IMR-90 (cell line): ENCODE measurements around the gene SLC27A4. TPM values are rescaled to one million over a fixed set of nuclear protein-coding genes. Genes with fewer than 3 reads are reported as not detected.

ENCODE experiments used
- ATAC-seq: fragments of 200-7000 bp; cut with Tn5 transposase; 2 replicates; pipeline ENCODE4 v1.9.1; 2020; ENCODE audit warnings: low read depth, mild to moderate bottlenecking, moderate library complexity
- BruUV-seq: library from RNA; stranded (reverse); fragments of 400-500 nt; replicated peaks from 2 replicates; lab custom pipeline; 2021; lab: Mats Ljungman, UMichigan
- CTCF ChIA-PET: fragments of 300-600 bp; formaldehyde crosslinking; extraction: SDS; loops from one replicate; lab custom pipeline; 2021; ENCODE audit warnings: antibody characterized with exemption; lab: Yijun Ruan, JAX
- POLR2A ChIA-PET: fragments of 300-600 bp; sonication (Branson Sonifier 250); formaldehyde crosslinking; loops from one replicate; lab custom pipeline; 2022; ENCODE audit warnings: antibody characterized with exemption; ENCODE audit not compliant: unreplicated experiment; lab: Charles Lee
- DNase-seq: peaks from one replicate; pipeline ENCODE4 v3.0.0; 2013
- H2AFZ ChIP-seq: replicated peaks from 2 replicates; pipeline ENCODE3; 2013; ENCODE audit warnings: low read length, mild to moderate bottlenecking; ENCODE audit not compliant: poor library complexity
- H2AK5ac ChIP-seq: 2 replicates; pipeline ENCODE4 v1.6.1; 2013; ENCODE audit warnings: low read depth, low read length, inconsistent platforms
- H2AK9ac ChIP-seq: replicated peaks from 2 replicates; pipeline ENCODE3; 2013; ENCODE audit warnings: mild to moderate bottlenecking, low read depth, low read length, moderate library complexity; ENCODE audit not compliant: poor library complexity
- H2BK120ac ChIP-seq: 2 replicates; pipeline ENCODE4 v1.6.1; 2013; ENCODE audit warnings: low read depth, low read length, inconsistent platforms
- H2BK15ac ChIP-seq: 3 replicates; pipeline ENCODE4 v1.6.1; 2013; ENCODE audit warnings: low read depth, low read length, inconsistent platforms
- H2BK20ac ChIP-seq: 2 replicates; pipeline ENCODE4 v1.6.1; 2013; ENCODE audit warnings: low read depth, mild to moderate bottlenecking, inconsistent platforms, low read length, moderate library complexity
- H2BK5ac ChIP-seq: 2 replicates; pipeline ENCODE4 v1.6.1; 2013; ENCODE audit warnings: mild to moderate bottlenecking, low read depth, low read length, inconsistent platforms; ENCODE audit not compliant: poor library complexity, severe bottlenecking
- H3K14ac ChIP-seq: replicated peaks from 2 replicates; pipeline ENCODE4 v1.6.1; 2013; ENCODE audit warnings: low read depth, low read length, inconsistent platforms
- H3K18ac ChIP-seq: 2 replicates; pipeline ENCODE4 v1.6.1; 2013; ENCODE audit warnings: low read depth, low read length, control low read depth
- H3K23ac ChIP-seq: 2 replicates; pipeline ENCODE4 v1.6.1; 2013; ENCODE audit warnings: low read depth, low read length, inconsistent platforms
- H3K27ac ChIP-seq: 2 replicates; pipeline ENCODE4 v1.5.1; 2013; ENCODE audit warnings: mild to moderate bottlenecking, control low read depth, low read length; ENCODE audit not compliant: insufficient read depth
- H3K27me3 ChIP-seq: 2 replicates; pipeline ENCODE4 v1.6.1; 2013; ENCODE audit warnings: low read length; ENCODE audit not compliant: control insufficient read depth, insufficient read depth
- H3K36me3 ChIP-seq: 2 replicates; pipeline ENCODE4 v1.6.1; 2013; ENCODE audit warnings: low read length, mixed read lengths; ENCODE audit not compliant: control insufficient read depth, insufficient read depth
- H3K4ac ChIP-seq: 2 replicates; pipeline ENCODE4 v1.6.1; 2013; ENCODE audit warnings: low read depth, low read length, inconsistent platforms
- H3K4me1 ChIP-seq: 2 replicates; pipeline ENCODE4 v1.6.1; 2013; ENCODE audit warnings: low read length, mixed read lengths; ENCODE audit not compliant: control insufficient read depth, insufficient read depth
- H3K4me2 ChIP-seq: 2 replicates; pipeline ENCODE4 v1.6.1; 2013; ENCODE audit warnings: low read depth, mild to moderate bottlenecking, control low read depth, low read length, moderate library complexity
- H3K4me3 ChIP-seq: 2 replicates; pipeline ENCODE4 v1.5.1; 2013; ENCODE audit warnings: low read depth, mild to moderate bottlenecking, control low read depth, low read length, moderate library complexity; ENCODE audit not compliant: insufficient read depth
- H3K56ac ChIP-seq: 2 replicates; pipeline ENCODE4 v1.6.1; 2013; ENCODE audit warnings: low read length, inconsistent platforms; ENCODE audit not compliant: insufficient read depth; ENCODE audit errors: extremely low read depth
- H3K79me1 ChIP-seq, 2 experiments: 2 replicates each; pipeline ENCODE4 v1.6.1; 2013; ENCODE audit warnings: low read length in 2 of 2, inconsistent platforms in 1 of 2, low read depth in 1 of 2
- H3K9ac ChIP-seq: 2 replicates; pipeline ENCODE4 v1.6.1; 2013; ENCODE audit warnings: low read depth, low read length, control low read depth
- H3K9me1 ChIP-seq: 2 replicates; pipeline ENCODE4 v1.6.1; 2013; ENCODE audit warnings: low read length, inconsistent platforms; ENCODE audit not compliant: insufficient read depth
- H3K9me3 ChIP-seq: 2 replicates; pipeline ENCODE4 v1.6.1; 2013; ENCODE audit warnings: low read length; ENCODE audit not compliant: control insufficient read depth, insufficient read depth
- H4K20me1 ChIP-seq: 2 replicates; pipeline ENCODE4 v1.6.1; 2013; ENCODE audit warnings: low read length, inconsistent platforms; ENCODE audit not compliant: insufficient read depth
- H4K5ac ChIP-seq: 2 replicates; pipeline ENCODE4 v1.6.1; 2013; ENCODE audit warnings: mild to moderate bottlenecking, low read depth, low read length, control low read depth
- H4K8ac ChIP-seq, 2 experiments: 2 replicates each; pipeline ENCODE4 v1.6.1; 2013; ENCODE audit warnings: low read depth in 2 of 2, low read length in 2 of 2, control low read depth in 1 of 2, inconsistent platforms in 1 of 2
- H4K91ac ChIP-seq: 2 replicates; pipeline ENCODE4 v1.6.1; 2013; ENCODE audit warnings: low read depth, low read length, inconsistent platforms; ENCODE audit not compliant: insufficient read depth
- BHLHE40 ChIP-seq: fragments of 150-350 bp; IDR thresholded peaks from 2 replicates; pipeline ENCODE4 v1.6.1; 2016; ENCODE audit warnings: mild to moderate bottlenecking, low read depth, low read length
- CEBPB ChIP-seq: IDR thresholded peaks from 2 replicates; pipeline ENCODE4 v1.6.1; 2012; ENCODE audit warnings: low read depth, low read length, improper control_type of control experiment
- CHD1 ChIP-seq: IDR thresholded peaks from 2 replicates; pipeline ENCODE4 v1.6.1; 2012; ENCODE audit warnings: low read depth, low read length, improper control_type of control experiment
- CTCF ChIP-seq: conservative IDR thresholded peaks from 2 replicates; pipeline ENCODE4 v1.5.1; 2012; ENCODE audit warnings: mild to moderate bottlenecking, low read depth, low read length, improper control_type of control experiment
- ELK1 ChIP-seq: fragments of 150-350 bp; IDR thresholded peaks from 2 replicates; pipeline ENCODE4 v1.6.1; 2016; ENCODE audit warnings: low read depth, mild to moderate bottlenecking, low read length, moderate library complexity, borderline replicate concordance
- FOS ChIP-seq: fragments of 150-350 bp; IDR thresholded peaks from 2 replicates; pipeline ENCODE4 v1.6.1; 2016; ENCODE audit warnings: low read depth, low read length
- MAFK ChIP-seq: IDR thresholded peaks from 2 replicates; pipeline ENCODE4 v1.6.1; 2012; ENCODE audit warnings: low read depth, low read length, improper control_type of control experiment
- MAZ ChIP-seq: IDR thresholded peaks from 2 replicates; pipeline ENCODE4 v1.6.1; 2012; ENCODE audit warnings: low read depth, mild to moderate bottlenecking, low read length, improper control_type of control experiment, moderate library complexity, borderline replicate concordance
- MXI1 ChIP-seq: IDR thresholded peaks from 2 replicates; pipeline ENCODE4 v1.6.1; 2012; ENCODE audit warnings: low read depth, mild to moderate bottlenecking, low read length, moderate library complexity, borderline replicate concordance
- NFE2L2 ChIP-seq: fragments of 150-350 bp; IDR thresholded peaks from 2 replicates; pipeline ENCODE4 v1.6.1; 2016; ENCODE audit warnings: low read depth, mild to moderate bottlenecking, low read length
- RFX5 ChIP-seq: IDR thresholded peaks from 2 replicates; pipeline ENCODE4 v1.8.0; 2012; ENCODE audit warnings: low read depth, mild to moderate bottlenecking, low read length, moderate library complexity
- WGBS, 2 experiments: methylation state at CpG; one replicate each; pipeline versions ENCODE4 v1.1.5 to v1.1.7; 2013; ENCODE audit warnings: missing lambda C conversion rate in 2 of 2; ENCODE audit not compliant: insufficient read length in 1 of 2; ENCODE audit errors: extremely low coverage in 2 of 2; 5-methylcytosine and 5-hydroxymethylcytosine counted together
- dilution Hi-C: fragments of 300-500 bp; cut with HindIII; formaldehyde crosslinking; loops from one replicate; pipeline ENCODE4 v1.14.3; 2018; ENCODE audit warnings: low sequenced_read_pairs; ENCODE audit not compliant: unreplicated experiment
- in situ Hi-C: fragments of 300-500 bp; cut with MboI; formaldehyde crosslinking; loops from 3 replicates; pipeline ENCODE4 v1.14.3; 2019; ENCODE audit warnings: low sequenced_read_pairs, inconsistent platforms, mixed read lengths
- intact Hi-C: fragments of 100-400 bp; cut with micrococcal nuclease; formaldehyde crosslinking; loops from 2 replicates; pipeline ENCODE4 v1.10.0; 2022
- polyA plus RNA-seq, 3 experiments: library from polyadenylated mRNA; depleted of rRNA; stranded (reverse); fragments of >200 nt; gene quantifications; 2 replicates each; pipeline ENCODE4 v1.2.3, GENCODE V29; 2012; ENCODE audit warnings: low replicate concordance in 1 of 3
- total RNA-seq: library from RNA; depleted of rRNA; stranded (reverse); fragments of >200 nt; gene quantifications from 2 replicates; pipeline ENCODE4 v1.2.3, GENCODE V29; 2012

Gene SLC27A4
- total and polyA plus RNA-seq, 2 of the 4 experiments (the other 2 are of a cell fraction) = 9.7 to 13.7 TPM

DNA sequence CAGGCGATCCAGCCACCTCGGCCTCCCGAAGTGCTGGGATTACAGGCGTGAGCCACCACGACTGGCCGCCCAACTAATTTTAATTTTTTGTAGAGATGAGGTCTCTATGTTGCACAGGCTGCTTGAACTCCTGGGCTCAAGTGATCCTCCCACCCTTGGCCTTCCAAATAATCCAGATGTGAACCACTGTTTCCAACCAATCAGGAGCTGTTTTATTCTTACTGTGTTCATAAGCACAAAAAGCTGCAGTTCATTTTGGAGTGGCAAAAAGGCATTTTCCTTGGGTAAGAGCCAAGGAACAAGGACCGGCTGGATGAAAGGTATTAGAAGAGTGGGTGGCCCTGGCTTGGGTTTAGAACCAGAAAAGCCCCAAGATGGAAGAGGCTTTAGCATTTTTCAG lies 5.2 kb upstream of the SLC27A4 start:
- in situ Hi-C loops (no loop called here), intact Hi-C loops (no loop called here), dilution Hi-C loops (no loop called here)
- Histone ChIP-seq H3K79me1 (peaks cover 0 to 4% of the 10 kb centered on the region in 2 experiments; a peak in 1 of 4 replicates), H3K9me3 (no peaks in the 10 kb centered on the region), H4K20me1 (no peaks in the 10 kb centered on the region), H2AK9ac (no peak overlapping the region), H3K14ac (no peak overlapping the region), H2BK20ac (no peak overlapping the region), H3K9ac (no peak overlapping the region), H4K5ac (no peak overlapping the region), H3K9me1 (peaks cover 8% of the 10 kb centered on the region), H3K27ac (no peak overlapping the region), H3K36me3 (peaks cover 20% of the 10 kb centered on the region), H4K91ac (no peak overlapping the region), H2AK5ac (no peak overlapping the region), H3K18ac (no peak overlapping the region), H3K4me3 (no peak overlapping the region), H3K23ac (no peak overlapping the region), H3K4me1 (peaks cover 3% of the 10 kb centered on the region; the same call in 1 of the 2 replicates), H3K4ac (no peak overlapping the region), H3K27me3 (no peaks in the 10 kb centered on the region), H2AFZ (no peak overlapping the region), H3K4me2 (no peak overlapping the region), H3K56ac (no peak overlapping the region), H2BK120ac (no peak overlapping the region), H2BK5ac (no peak overlapping the region), H2BK15ac (no peak overlapping the region), H4K8ac (no peak overlapping the region)
- BruUV-seq = no TSS peak
- DNase-seq = no peak
- CTCF ChIA-PET = no interaction called here
- TF ChIP-seq BHLHE40 (no peak), MAZ (no peak), FOS (no peak), NFE2L2 (no peak), MAFK (no peak), CHD1 (no peak), CTCF (no peak), ELK1 (no peak), CEBPB (no peak), RFX5 (no peak), MXI1 (no peak)
- no peak for ATAC-seq
- POLR2A ChIA-PET = no interaction called here
- WGBS, 2 experiments = 40% methylated on average over 1 of the region's 7 CpGs; no CpG with 5 or more reads in 1 of the 2 experiments
